Measurements from ENCODE around the gene MEGF6.
A peak's percentile ranks its signal among the peaks of the same experiment; 100 is the strongest.

The MEGF6 gene

DNA sequence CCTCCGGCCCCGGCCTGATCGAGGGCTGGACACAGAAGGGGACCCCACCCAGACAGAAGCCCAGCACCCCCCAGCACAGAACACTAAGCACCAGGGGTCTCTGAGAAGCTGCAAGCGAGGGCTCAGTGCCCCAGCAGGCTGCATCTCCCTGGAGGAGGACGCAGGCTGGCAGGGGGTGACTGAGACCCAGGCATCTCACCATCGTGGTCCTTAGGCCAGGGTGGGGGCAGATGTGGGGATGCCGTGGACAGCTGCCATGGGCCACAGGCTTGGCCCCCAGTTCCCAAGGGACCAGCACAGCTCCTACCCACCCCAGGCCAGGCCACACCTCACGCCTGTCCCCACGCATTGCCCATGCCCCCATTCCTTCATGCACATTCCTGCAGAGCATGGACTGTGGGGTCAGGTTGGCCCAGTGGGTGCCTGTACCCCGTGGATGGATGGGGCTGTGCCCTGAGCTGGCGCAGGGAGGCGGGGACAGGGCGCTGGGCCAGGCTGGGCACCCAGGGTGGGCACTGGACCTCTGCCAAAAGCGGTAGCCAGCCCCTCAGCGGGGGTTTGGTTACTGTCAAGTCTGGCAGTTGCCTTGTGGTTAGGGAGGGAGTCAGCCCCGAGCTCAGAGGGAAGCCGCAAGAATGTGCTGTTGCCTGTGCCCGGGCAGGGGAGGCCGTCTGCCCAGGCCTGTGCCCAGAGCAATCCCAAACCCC lies 95.4 kb downstream of the MEGF6 start:
- no peak for DNase-seq

DNA sequence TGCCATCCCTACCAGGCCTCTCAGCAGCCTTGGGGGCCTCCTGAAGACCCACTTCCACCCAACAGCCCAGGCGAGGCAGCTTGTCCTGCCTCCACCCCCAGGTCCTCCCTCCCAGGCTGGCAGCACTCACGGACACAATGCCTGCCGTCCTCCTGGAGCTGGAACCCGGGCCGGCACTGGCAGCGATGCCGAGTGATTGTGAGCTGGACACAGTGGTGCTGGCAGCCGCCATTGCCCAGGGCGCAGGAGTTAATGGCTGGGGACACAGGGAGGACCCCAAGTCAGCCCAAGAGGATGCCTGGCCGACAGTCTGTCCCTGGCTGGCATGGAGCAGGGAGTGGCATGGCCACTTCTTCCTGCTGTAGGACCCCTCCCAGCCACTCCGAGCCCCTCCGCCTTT lies 96.0 kb downstream of the MEGF6 start:
- DNase-seq: no peak

DNA sequence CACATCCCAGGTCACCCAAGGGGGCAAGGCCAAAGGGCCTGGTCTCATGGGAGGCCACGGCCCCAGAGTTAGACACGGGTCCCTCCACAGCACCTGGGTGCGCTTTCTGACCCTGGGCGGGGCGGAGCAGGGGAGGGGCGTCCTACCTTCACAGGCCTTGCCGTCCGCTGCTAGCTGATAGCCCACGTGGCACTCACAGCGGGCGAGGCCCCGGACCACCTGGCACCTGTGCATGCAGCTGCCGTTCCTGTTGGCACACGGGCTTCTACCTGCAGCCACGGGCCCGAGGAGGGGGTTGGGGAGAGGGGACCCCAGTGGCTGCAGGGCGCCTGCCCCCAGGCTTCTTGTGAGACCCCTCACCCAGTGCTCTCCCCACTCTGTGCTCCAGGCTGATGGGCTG lies 96.9 kb downstream of the MEGF6 start:
- no peak for DNase-seq

DNA sequence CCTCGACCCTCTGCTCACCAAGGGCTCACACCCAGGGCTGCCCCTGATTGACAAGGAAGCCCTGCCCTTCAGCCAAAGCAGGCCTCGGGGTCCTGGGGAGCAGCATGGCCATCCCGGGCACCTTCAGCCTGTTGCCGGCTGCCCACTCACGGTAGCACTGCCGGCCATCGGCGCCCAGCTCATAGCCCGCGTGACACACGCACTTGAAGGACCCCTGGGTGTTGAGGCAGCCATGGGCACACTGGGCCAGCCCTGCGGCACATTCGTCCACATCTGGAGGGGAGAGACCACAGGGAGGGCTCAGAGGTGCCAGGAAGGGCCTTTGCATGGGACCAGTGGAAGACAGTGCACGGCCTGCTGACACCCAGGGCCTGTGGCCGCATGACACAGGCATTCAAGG lies 99.5 kb downstream of the MEGF6 start:
- DNase-seq: no peak

DNA sequence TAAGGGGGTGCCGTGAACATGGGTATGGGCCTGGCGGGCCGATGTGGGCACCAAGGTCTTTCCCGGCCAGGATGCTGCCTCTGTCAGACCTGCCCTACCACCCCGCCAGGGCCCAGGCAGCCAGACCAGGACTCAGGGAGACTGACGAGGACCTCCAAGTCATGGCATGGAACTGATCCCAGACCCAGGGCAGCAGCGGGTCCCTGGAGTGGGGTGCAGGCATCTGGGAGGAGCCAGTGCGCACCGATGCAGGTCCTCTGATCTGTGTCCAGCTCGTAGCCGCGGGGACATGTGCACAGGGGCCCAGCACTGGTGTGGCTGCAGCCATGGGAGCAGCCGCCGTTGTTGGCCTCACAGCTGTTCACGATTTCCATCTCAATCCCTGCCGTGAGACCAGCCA lies 100.0 kb downstream of the MEGF6 start:
- no peak for DNase-seq

DNA sequence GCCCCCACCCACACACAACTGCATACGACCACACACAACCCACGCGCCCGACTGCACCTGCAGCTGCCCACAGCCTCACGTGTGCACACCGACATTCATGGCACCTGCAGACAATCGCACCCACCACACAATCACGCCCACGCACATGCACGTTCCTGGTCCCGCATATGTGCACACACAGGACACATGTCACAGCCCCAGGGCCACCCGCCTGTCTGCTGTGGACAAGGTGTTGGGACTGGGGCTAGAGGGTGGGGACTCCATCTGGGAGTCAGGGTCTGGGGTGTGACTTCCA lies 100.4 kb downstream of the MEGF6 start:
- no peak for DNase-seq

DNA sequence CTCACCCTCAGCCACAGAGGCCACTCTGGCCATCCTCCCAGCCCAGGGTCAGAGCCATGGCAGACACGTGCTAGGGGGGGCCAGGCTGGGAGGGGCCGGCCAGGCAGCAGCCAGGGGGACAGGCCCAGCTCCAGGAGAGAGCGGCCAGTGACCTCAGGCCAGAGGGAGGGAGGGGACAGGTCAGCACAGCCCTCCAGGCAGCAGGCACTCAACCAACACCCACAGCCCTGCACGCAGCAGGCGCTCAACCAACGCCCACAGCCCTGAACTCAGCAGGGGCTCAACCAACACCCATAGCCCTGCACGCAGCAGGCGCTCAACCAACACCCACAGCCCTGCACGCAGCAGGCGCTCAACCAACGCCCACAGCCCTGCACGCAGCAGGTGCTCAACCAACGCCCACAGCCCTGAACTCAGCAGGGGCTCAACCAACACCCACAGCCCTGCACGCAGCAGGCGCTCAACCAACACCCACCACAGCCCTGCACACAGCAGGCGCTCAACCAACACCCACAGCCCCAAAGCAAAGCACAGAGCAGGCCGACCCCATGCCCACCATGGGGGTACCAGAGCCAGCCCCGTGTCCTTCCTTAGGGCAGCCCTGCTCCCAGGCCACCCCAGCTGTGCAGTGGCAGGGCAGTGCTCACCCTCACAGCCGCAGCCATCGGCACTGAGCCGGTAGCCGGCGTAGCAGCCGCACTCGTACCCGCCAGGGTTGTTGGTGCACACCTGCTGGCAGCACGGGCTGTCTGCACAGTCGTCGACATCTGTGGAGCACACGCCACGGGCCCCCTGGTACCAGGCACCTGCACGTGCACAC lies 101.0 kb downstream of the MEGF6 start:
- DNase-seq: no peak

DNA sequence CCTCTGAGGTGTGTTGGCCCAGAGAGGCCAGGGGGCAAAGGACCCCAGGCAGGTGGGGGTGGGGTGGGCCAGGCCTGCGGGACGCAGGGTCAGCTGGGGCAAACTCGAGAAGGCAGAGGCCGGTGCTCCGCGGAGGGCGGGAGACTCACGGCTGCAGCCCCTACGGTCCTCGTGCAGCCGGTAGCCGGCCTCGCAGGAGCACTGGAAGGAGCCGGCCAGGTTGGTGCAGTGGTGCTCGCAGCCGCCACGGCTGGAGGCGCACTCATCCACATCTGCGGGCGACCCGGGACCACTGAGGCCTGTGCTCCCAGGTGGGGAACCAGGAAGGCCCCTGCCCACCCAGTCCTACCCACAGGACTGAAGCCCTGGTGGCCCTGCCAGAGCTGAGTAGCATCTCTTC lies 101.6 kb downstream of the MEGF6 start:
- no peak for DNase-seq

DNA sequence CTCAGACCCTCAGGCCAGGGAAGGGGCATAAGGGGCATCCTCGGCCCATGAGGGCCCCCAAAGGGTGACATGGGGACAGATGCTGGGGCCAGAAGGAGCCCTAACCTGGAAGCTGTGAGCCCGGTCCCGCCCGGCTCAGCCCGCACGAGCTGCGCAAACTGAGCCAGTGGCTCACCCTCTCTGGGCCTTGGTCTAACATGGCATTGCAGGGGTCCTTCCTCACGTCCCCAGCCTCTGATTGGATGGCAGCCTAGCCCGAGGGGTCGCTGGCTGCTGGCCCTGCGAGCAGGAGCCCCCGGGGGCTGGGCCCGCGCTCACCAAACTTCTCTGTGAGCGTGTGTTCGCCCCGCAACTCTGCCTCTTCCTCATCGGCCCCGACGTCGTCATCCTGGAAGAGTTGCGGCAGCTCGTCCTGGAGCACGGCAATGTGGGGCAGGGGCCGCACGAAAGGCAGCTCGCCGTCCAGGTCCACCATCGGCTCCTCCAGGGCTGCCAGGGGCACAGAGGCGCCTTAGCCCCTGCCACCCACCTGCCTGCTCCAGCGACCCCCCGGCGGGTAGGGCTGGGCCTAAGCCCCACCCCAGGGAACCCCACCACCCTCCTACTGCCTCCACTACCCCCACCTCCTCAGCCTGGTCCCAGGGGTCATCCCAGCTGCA lies 102.4 kb downstream of the MEGF6 start:
- no peak for DNase-seq

DNA sequence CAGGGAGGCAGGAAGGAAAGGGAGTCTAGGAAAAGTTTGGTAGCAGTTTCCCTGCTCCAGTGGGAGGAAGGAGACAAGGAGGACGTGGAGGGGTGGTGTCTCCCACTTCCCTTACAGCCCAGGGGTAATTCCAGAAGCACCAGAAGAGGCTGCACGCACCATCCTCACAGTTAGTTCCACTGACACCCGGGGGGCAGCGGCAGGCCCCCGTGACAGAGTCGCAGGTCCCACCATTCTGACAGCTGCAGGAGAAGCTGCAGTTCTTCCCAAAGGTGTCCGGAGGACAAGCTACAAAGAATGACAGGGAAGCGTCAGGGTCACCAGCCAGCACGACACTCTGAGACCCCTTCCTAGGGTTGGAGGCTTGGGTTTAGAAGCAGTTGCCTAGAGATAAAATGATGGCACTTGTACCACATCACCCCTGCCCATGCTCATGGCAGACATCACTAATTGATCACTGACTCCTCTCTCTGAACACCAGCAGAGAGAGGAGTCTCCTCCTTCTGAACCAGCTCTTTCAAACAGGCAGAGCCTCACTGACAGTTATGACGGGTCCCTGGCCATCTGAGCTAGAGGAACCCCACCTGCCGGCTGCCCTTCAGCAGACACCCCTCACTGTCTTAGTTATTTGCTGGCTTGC lies 103.6 kb downstream of the MEGF6 start:
- DNase-seq: no peak

DNA sequence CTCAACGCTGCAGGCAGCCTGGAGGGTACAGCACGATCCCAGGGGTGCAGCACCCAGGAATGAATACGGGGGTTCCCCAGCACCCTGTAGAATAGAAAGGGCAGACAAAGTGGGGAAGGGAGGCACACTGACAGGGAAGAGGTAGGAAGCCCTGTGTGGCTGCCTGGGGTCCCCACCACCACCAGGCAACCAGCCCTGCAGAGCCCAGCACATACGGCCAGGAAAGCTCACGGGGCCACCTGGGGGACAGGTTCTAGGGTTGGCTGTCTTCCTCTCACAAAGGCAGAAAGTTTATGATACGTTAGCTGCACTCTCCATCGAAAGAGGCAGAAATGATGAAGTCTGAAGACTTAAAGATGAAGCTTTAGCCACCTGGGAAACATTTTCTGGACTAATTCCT lies 104.4 kb downstream of the MEGF6 start:
- DNase-seq: no peak

DNA sequence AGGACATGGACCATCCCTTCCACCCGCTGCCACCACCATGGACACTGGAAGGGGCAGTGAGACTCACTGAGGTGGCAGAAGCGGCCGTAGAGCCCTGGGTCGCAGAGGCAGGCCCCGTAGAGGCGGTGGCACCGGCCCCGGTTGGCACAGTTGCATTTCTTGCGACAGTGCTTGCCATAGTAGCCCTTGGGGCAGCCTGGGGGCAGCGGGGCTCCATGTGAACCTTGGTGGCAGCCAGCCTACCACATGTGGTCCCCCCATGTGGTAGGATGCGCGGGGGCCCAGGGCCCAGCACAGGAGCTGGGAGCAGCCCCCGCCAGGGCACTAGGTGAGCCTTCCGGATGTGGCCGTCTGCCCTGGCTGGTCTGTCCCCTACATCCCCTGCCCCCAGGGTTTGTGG lies 105.3 kb downstream of the MEGF6 start:
- DNase-seq: no peak

DNA sequence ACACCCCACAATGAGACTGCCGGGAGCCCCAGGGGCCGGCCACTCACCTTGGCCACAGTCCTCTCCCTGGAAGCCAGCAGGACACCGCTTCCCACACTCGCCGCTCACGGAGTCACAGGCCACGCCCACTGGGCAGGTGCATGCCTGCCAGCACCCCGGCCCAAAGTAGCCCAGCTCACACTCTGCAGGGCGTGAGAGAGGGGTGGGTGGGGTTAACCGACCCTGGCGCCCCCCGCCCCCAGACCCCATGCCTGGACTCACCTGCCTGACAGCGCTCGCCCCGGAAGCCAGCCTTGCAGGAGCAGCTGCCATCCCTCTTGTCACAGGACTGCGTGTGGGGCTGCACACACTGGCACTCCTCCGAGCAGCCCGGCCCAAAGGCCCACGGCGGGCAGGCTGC lies 106.1 kb downstream of the MEGF6 start:
- no peak for DNase-seq

DNA sequence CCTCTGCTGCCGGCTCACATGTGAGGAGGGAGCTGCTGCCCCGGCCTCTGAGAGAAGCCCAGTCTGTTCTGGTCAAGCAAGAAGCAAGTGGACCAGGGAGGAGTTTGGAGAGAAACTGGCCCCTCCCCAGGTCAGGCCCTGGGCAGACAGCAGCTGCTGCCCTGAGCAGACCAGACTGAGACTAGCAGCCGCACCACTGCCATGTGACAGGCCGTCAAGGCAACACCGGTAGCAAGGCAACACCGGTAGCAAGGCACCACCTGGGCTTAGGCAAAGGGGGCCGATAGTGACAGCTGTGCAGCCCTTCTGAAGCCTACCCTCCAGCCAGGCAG lies 106.5 kb downstream of the MEGF6 start:
- DNase-seq: no peak

DNA sequence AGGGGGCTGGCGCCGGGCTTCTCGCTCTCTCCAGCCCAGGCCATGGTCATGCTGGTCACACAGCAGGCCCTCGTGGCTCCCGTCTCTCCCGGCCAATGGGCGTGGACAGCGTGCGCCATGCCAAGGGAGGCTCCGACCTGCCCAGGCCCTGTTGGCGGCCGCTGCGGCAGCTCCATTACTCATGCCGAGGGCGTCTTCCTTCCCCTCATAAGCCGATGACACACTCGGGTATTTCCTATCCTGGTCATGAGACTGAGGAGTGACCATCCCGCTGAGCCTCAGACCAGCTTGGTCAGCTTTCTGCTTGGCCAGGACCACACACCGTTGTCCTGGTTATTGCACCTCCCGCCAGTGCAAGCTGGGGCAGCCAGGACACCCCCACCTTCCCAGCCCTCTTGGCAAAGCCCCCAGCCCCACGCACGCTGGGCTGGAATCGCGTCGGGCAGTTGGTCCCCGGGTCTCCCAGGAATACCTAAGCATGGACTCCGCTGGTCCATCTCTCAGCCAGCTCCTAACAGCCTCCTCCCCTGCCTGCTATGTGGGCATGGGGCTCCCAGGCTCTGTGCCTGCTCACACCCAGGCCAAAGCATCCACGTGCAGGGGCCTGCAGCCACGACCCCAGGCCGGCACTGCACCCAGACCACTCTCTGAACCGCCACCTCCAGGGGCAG lies 107.0 kb downstream of the MEGF6 start:
- DNase-seq: no peak

DNA sequence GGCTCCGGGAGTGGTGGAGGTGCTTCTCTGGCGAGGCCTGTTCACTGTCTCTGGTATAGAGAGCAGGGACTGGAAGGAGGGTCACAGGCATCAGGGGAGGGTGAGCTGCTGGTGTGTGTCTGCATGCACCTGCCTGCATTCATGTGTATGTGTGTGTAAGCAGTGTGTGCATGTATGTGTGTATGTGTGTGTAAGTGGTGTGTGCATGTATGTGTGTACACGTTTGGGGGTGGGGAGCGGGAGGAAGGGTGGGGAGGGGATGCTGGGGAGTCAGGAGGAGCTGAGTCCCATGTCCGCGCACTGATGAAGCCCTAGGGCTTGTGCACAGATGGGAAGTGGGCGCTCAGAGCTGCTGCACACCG lies 107.8 kb downstream of the MEGF6 start:
- no peak for DNase-seq

DNA sequence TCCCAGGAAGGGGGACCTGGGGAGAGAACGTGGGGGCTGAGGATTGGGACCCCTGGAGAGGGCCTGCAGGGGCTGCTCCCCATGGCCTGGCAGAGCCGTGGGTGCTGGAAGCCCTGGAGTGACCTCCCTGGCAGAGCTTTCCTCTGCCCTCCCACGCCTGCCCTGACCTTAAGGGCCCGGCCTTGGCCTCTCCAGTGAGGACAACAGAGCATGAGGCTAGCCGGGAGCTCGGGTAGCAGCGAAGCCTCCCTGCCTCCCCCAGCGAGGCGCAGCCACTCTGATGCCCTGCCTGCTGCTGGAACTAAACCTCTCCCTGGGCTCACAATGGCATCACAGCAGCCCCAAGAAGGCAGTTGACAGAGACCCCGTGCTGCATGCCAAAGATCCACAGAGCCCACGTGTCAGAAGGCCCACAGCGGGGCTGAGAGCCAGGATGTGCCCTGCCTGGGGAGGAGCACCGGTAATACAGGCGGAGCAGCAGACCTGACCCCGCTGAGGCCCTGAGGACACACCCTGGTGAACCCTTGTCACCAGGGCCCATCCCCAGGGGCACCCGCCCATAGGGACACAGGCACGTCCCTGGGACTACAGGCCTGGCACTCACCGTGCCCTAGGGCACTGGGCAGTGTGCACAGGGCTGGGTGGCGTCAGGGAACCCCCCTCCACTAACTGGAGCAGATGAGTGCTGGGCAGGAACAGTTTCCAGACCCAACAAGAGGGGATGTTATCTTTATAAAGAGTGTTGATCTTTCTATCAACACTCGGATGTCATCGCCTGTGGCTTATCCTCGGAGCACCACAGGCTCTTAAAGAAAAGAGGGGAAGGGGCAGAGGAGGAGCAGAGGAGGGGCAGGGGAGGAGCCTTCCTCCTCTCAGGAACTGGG lies 108.4 kb downstream of the MEGF6 start:
- no peak for DNase-seq

DNA sequence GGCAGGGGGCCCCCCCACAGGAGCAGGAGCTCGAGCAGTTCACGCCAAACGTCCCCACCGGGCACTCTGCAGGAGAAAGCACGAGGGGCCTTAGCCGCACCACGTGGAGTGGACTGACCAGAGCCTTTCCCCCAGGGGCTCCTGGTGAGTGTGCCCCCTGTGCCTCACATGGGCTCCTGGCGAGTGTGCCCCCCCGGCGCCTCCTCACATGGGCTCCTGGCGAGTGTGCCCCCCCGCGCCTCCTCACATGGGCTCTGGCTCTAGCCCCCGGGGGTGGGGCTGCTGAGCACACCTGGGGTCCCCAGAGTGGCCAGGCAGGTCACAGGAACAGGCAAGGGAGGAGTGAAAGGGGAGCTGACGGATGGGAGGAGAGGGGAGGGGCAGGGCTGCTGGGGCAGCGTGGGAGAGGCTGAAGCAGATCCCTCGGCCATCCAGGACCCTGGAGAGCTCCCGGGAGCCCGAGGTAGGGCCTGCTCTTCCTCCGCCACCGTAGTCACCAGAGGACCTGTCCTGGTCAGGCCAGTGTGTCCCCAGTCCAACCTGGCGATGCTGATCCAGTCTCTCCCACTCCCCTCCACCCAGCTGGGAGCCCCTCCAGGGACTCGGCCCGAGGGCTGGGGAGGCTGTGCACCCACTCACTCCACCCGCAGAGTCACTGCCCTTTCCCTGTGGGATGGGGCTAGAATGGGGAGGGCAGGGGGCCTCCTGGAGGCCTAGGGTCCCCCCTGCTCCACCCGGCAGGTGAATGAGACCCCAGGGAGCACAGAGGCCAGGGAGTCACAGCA lies 109.3 kb downstream of the MEGF6 start:
- peak; percentile 16 for DNase-seq

DNA sequence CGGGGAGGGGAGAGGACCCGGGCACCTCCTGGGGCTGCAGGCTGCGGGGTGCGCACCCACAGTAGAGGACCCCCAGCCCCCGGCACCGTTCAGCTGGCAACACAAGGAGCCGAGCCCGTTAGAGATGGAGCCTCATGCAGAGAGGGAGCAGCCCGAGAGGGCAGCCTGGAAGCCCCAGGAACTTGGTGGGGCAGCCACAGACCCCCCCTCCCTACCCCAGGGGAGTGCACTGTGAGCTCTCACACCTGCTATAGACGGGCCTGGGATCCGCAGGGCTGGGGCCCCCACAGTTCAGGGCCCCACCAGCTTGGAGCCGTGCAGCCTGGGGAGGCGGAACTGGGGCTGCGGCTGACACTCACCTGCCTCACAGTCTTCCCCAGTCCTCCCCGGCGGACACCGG lies 109.9 kb downstream of the MEGF6 start:
- no peak for DNase-seq

DNA sequence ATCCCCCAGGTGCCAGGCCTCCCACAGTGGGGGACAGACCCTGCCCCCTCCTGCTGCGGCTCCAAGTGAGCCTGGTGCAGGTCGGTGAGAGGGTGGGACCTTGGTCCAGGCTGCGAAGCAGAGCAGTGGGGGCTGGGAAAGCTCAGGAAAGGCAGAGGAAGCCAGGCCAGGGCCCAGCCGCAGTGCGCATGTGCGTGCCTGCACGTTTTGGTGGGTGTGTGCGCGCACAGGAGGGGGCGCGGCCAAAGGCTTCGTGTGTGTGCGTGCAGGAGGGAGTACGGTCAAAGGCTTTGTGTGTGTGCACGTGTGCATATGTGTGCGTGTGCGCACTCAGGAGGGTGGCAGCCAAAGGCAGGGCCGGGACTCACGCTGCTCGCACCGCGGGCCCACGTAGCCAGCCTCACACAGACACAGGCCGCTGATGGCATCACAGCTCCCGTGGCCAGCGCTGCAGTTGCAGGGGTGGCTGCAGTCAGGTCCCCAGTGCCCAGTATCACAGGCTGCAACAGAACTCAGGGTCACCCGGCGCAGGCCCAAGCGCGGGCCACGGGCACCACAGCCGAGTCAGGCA lies 111.0 kb downstream of the MEGF6 start:
- DNase-seq: no peak

DNA sequence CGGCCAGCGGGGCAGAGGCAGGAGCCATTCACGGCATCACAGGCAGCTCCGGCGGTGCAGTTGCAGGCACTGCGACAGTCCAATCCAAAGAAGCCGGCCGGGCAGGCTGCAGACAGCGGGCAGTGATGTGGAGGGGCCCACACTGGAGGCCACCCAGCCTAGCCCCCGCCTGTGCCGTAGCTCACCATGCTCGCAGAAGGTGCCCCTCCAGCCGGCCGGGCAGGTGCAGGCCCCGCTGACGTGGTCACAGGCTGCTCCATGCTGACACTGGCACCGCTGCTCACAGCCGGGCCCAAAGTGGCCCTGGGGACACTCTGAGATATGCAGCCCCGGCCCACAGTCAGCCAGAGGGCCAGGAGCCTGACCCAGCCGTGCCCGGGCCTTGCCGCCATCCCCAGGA lies 111.7 kb downstream of the MEGF6 start:
- DNase-seq: no peak
